NCI-H82 treated with DMSO at 0.1 percent for 48 hours (cell line): ENCODE results near the gene WASF3.

Source experiments
- DNase-seq: peaks from one replicate; lab custom pipeline; 2025; ENCODE audit not compliant: unreplicated experiment; lab: John Stamatoyannopoulos, UW

WASF3 gene

GRCh38 chr13:26589226-26589625, 31.7 kb downstream of the WASF3 start:
- no peak for DNase-seq

DNA sequence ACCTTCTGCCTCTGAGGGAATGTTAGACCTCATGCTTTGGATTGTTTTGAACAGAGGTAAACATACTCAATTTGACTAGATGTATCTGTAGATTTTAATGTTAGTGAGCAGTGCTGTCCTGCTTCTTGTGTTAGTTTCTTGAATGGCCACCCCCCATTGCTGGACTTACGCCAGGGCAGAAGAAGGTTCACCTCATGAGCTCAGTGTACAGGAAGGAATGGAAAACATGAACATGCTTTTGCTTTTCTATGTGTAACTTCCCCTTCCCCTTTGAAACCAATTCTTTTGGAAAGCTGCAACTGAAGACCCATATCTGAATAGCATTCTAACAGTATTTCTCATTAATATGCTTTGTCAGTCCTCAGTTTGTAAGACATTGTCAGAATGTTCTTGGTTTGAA, 32.3 kb downstream of the WASF3 start:
- DNase-seq: no peak

DNA sequence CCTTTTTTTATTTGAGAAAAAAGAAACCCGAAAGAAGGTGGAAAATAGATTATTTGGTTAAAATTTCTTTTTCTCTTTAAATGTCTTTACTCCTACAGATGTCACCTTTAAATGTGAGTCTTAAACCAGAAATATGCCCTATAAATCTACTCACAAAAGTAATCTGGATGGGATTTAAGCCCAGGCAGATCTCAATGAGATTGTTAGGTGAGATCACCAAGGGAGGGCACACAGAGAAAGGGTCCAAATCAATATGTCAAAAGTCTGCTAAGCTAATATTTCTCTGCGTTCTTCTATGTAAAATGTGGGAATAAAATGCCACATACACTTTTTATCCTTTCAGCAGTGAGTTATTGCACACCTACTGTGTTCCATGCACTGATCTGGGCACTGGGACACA, 32.9 kb downstream of the WASF3 start:
- no peak for DNase-seq

DNA sequence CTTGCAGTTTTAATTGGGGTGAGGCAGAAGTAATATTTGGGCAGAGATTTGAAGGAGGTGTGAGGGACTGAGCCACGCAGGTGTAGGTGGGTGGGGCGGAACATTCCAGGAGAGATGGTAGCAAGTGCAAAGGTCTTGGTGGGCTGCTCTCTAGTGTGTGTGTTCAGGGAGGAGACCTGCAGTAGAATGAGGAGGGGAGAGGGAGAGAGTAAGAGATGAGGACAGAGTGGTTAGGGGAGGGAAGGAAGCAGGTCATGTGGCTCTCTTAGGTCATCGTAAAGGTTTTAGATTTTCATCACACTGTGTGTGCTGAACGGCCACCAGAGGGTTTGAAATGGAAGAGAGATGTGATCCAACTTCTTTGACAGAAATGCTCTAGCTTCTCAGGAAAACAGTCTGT, 33.5 kb downstream of the WASF3 start:
- no peak for DNase-seq

- DNase-seq: no peak
Measured at GRCh38 chr13:26591672-26592071, 34.2 kb downstream of the WASF3 start.

- DNase-seq: no peak
Measured at GRCh38 chr13:26593661-26594060, 36.2 kb downstream of the WASF3 start.

GRCh38 chr13:26594363-26594762, 36.9 kb downstream of the WASF3 start:
- no peak for DNase-seq

- no peak for DNase-seq
Measured at GRCh38 chr13:26596458-26596857, 39.0 kb downstream of the WASF3 start.

DNA sequence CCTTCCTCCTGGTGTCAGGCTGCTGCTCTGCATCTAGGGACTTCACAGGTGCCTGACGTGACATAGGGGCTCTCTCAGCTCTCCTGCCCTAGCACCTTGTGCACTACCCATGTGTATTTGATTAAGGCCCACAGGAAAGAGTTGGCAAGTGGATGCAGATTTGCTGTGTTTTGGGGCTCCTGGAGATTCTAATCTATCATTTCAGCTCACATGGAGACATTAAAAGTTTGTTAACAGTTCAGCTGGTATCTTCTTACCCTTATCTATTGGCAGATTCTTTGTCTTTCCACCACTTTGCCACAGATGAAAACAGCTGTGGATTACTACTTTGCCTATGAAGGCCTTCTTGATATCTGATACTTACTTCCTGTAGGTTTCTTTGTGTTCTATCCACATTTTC, 41.9 kb downstream of the WASF3 start:
- no peak for DNase-seq

DNA sequence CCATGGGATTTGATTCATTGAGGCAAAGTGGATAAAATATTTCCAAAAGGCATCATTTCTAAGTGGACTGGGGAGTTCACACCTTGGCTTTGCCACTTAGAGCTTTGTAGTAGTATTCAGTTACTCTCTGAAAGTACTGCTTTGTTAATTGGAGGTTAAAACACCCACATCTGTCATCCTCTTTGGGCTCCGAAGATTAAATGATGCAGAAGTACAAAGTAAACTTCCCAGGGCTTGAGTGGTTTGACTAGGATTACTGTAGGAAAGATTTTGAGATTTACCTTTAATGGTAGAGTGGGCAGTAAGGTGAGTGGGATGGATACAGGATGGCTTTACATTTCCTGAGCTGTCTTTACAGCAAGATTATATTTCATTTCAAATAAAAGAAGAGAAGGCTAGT, 42.4 kb downstream of the WASF3 start:
- DNase-seq: peak; percentile 76

DNA sequence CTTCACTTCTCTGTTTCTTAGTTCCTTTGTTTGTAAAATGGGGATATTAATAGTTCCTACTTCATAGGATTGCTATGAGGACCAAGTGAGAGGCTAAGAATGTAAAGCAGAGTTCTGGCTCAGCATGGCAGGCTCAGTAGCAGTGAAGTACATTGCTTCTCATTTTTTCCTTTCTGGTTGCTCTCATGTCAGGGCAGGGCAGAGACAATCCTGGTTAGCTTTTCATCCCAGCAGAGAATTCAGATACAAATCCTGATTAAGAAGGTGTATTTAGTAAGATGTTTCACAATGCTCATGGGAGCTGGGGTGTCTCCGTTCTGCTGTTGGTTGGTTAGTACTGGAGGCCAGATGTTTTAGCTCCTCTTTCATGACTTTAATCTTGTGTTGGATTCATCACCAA, 42.9 kb downstream of the WASF3 start:
- DNase-seq: peak; percentile 59

DNA sequence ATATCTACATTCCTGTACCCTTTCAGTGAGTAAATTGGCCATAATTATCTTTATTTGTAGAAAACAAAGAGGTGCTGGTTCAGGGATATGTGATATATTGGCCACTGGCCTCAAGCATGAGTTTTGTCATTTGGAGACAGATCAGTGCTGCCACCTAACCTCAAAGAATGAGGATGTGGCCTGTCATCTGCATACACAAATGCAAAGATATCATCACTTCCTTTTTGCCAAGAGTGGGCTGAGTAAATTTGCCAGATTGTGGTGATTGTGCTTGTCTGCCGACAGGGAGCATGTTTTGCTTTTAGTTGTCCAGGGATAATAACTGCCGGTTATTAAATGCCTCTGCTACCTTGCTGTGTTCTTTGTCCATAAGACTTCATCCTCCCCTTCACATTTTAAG, 44.2 kb downstream of the WASF3 start:
- DNase-seq: no peak

DNA sequence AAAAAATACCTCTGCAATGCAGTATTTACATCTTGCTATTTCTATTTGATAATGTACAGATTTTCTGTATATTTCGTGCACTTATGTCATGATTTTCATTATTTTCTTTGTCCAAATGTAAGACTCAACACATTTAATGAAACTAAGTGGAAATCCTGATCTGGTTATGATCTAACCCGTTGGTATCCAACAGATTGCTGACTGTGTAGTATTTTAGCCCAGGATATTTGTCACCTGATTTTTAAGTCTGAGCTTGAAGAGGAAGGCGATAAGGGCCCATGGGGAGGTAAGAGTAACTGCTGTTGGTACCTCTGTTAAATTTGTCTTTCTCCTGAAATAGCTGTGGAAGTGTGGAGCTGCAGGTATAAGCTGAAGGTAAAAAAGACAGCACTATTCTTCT, 45.3 kb downstream of the WASF3 start:
- no peak for DNase-seq

DNA sequence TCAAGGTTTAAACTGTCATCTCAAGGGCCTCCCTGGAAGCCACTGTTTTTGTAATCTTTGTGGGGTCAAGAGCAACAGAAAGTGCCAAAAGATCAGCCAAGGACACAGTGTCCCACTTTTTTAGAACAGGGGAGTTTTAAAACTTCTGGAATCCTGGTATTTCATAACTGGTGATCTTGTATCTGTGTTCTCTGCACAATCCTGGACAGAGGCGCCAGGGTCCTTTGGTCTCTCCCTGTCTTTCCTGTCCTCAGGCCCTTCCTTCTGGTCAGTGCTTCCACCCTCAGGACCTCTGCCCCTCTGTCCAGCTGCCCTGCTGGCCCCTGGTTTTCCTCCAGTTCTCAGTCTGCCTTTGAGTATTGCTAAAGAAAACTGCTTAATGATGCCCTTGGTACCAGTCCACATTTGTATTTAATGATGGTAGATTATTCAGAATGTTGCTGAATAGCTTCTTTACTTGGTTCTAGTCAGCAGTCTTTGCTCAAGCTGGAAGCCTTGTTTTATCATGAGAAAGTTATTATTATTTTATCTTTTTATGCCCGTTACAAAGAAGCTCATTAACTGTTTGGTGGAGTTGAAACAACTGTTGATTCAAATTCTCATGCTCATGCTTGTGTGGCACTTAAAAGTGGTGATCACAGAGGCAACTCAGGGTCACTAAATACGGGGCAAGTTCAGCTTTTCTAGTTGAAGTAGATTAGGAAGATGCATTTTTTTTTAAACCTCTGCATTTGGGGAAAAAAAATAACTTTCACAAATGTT, 47.5 kb downstream of the WASF3 start:
- no peak for DNase-seq

GRCh38 chr13:26605845-26606244, 48.4 kb downstream of the WASF3 start:
- DNase-seq: no peak

GRCh38 chr13:26606631-26607030, 49.1 kb downstream of the WASF3 start:
- no peak for DNase-seq

- DNase-seq: no peak
Measured at GRCh38 chr13:26614721-26615120, 57.2 kb downstream of the WASF3 start.

DNA sequence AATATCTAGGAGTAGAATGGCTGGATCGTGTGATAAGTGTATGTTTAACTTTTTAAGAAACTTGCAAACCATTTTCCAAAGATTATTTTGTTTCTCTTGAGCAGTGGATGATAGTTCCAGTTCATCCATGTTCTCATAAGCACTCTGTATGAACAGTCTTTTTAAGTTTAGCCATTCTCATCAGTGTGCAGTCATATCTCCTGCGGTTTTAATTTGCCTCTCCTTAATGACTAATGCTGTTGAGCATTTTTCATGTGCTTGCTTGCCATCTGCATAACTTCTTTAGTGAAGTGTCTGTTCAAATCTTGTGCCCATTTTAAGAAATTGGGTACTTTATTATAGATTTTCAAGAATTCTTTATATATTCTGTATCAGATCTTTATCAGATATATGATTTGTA, 58.6 kb downstream of the WASF3 start:
- DNase-seq: no peak

- no peak for DNase-seq
Measured at GRCh38 chr13:26618726-26619125, 61.2 kb downstream of the WASF3 start.

- no peak for DNase-seq
Measured at GRCh38 chr13:26619358-26619757, 61.9 kb downstream of the WASF3 start.

DNA sequence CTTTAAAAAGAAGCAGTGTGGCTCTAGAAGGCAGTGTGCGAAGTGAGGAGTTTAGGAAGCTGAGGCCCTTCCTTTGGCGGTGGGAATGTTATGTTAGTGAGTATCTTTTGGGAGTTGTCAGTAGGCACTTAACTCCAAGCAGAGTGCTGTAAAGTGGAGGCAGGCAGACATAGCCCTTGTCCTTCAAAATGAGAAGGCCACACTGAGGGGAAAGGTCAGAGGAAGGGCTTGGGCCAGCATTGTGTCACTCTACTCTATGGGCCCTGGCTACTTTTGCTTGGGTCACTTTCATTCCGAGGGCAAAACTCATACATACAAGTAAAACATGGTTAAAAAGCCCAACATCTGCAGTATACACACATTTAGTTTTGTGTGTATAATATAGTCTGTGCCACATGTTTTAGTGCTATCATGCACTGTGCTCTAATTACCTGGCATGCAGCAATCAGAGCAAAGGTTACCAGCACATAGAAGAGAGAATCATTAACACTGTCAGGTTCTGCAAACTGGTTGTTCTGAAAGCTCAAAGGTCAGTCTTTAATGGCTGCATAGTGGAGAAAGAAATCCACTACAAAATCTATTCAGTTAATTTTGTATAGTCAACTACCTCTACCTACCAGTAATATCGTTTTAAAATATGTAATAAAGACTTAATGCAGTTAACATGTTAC, 64.4 kb downstream of the WASF3 start:
- no peak for DNase-seq

DNA sequence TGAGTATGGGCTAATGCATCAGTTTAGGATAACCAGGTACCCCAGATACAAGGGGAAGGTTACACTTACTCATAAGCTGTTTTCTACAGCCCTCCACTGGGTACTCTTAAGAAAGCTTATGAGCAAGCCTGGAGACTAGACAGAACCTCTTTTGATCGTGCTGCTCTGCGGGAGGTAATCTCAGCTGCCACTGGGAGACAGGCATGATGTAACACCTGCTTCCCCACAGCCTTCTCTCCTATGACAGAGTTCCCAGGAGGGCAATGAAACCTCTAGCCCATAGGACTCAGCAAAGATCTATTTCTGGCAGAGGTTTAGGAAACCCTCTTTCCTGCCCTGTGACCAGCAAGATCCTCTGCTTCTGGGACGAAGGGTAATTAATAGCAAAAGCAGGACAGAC, 65.6 kb downstream of the WASF3 start:
- no peak for DNase-seq

DNA sequence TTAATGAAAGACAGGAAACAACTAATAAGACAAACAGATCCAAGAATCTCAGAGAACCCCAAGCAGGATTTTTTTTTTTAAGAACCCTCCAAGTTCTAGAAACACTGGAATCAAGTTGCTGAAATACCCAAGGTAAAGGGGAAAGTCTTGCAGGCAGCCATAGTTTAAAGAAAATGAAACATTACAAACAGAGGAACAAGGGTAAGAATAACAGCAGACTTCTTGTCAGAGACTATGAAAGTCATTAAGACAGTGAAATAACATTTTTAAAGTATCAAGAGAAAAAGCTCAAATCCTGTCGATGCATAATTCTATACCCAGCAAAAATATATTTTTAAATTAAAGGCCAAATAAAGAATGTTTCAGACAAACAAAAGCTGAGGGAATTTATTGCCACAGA, 67.1 kb downstream of the WASF3 start:
- DNase-seq: no peak
